COLO668 (cell line): Measurements from ENCODE around the gene ASIC4.
A peak's percentile ranks its signal among the peaks of the same experiment; 100 is the strongest.

Source experiments
- DNase-seq: peaks from one replicate; lab custom pipeline; 2025; ENCODE audit not compliant: unreplicated experiment; lab: John Stamatoyannopoulos, UW

The ASIC4 gene

GRCh38 chr2:219551441-219552381 lies 37.4 kb downstream of the ASIC4 start:
- DNase-seq, result peak; percentile 71

GRCh38 chr2:219552382-219553167 lies 38.3 kb downstream of the ASIC4 start:
- peak; percentile 90 for DNase-seq

- no peak for DNase-seq
Observed at GRCh38 chr2:219553168-219553417, 38.8 kb downstream of the ASIC4 start.

GRCh38 chr2:219553463-219553963 lies 39.2 kb downstream of the ASIC4 start:
- DNase-seq, result no peak

- DNase-seq, result no peak
Observed at GRCh38 chr2:219554350-219554749, 40.1 kb downstream of the ASIC4 start.

GRCh38 chr2:219555956-219556355 lies 41.7 kb downstream of the ASIC4 start:
- DNase-seq, result no peak

- no peak for DNase-seq
Observed at GRCh38 chr2:219556413-219556812, 42.1 kb downstream of the ASIC4 start.

- no peak for DNase-seq
Observed at GRCh38 chr2:219557320-219557719, 43.0 kb downstream of the ASIC4 start.

- no peak for DNase-seq
Observed at GRCh38 chr2:219557791-219558785, 43.8 kb downstream of the ASIC4 start.

- no peak for DNase-seq
Observed at GRCh38 chr2:219559156-219559915, 45.1 kb downstream of the ASIC4 start.

GRCh38 chr2:219560037-219560892 lies 46.0 kb downstream of the ASIC4 start:
- no peak for DNase-seq

GRCh38 chr2:219560893-219561178 lies 46.6 kb downstream of the ASIC4 start:
- no peak for DNase-seq

- no peak for DNase-seq
Observed at GRCh38 chr2:219561179-219562048, 47.1 kb downstream of the ASIC4 start.

GRCh38 chr2:219562049-219563020 lies 48.1 kb downstream of the ASIC4 start:
- DNase-seq, result no peak

- DNase-seq, result no peak
Observed at GRCh38 chr2:219563271-219563928, 49.1 kb downstream of the ASIC4 start.

GRCh38 chr2:219565130-219566080 lies 51.1 kb downstream of the ASIC4 start:
- no peak for DNase-seq
